Esophagus squamous epithelium (tissue), 4 donors: ENCODE data around the gene NPHP1.

Experiments used
- POLR2A ChIP-seq, 4 donors: fragments of 450-650 bp; IDR thresholded peaks; one replicate each; pipeline ENCODE4 v1.6.1; 2017; ENCODE audit warnings: antibody characterized with exemption in 4 of 4, mild to moderate bottlenecking in 4 of 4, moderate library complexity in 3 of 4
- TF ChIP-seq, protein P1 (sequence below), 6 experiments: fragments of 450-650 bp in 4 of 6; fragments of 200-600 bp in 2 of 6; sonication (generic) in 2 of 6; IDR thresholded peaks; one replicate each; pipeline ENCODE4 v1.5.1; 2016 to 2019; ENCODE audit warnings: antibody characterized with exemption in 6 of 6, mild to moderate bottlenecking in 4 of 6, moderate library complexity in 4 of 6

DNA sequence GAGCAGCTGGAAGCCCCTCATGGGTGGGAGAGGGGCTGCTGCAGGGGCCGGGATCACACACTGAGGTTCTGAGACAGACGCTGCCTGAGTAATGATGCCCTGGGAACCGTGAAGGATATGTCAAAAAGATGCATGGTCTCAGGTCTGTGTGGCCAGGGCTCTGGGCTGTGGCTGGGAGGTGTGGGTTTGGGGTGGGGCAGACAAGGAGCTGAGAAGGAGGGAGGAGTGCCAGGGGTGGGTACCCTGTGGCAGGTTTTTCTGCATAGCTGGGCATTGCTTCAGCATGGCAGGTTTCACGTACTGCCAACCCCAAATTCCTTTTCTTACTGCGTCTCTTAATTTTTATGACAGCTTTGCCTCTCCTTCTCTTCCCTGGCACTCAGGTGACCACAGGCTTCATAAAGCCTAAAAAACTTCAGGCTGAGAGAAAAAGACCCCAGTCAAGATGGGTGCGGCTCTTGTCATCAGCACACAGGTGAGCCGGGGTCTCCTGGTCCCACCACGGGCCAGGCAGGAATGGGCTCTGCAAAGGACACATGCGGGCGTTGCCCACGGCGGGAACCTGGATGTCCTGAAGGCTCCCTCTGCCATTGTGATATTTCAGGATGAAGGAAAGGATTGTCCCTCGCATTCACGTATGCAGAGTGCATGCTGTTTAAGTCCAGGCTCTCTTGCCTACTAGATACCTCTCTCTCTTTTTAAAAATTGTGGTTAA is 107.2 kb downstream of the NPHP1 start:
- TF ChIP-seq, protein P1, sequence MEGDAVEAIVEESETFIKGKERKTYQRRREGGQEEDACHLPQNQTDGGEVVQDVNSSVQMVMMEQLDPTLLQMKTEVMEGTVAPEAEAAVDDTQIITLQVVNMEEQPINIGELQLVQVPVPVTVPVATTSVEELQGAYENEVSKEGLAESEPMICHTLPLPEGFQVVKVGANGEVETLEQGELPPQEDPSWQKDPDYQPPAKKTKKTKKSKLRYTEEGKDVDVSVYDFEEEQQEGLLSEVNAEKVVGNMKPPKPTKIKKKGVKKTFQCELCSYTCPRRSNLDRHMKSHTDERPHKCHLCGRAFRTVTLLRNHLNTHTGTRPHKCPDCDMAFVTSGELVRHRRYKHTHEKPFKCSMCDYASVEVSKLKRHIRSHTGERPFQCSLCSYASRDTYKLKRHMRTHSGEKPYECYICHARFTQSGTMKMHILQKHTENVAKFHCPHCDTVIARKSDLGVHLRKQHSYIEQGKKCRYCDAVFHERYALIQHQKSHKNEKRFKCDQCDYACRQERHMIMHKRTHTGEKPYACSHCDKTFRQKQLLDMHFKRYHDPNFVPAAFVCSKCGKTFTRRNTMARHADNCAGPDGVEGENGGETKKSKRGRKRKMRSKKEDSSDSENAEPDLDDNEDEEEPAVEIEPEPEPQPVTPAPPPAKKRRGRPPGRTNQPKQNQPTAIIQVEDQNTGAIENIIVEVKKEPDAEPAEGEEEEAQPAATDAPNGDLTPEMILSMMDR (IDR thresholded peaks at IDR 0.05) = no peak
- TF ChIP-seq POLR2A (IDR thresholded peaks at IDR 0.05) = no peak
